ENCODE data around the gene TMEM50A. TPM values are rescaled to one million over a fixed set of nuclear protein-coding genes. Genes with fewer than 3 reads are reported as not detected.
A peak's percentile ranks its signal among the peaks of the same experiment; 100 is the strongest.

TMEM50A gene
- total and polyA plus RNA-seq, 2 donors (not counting 1 experiment from before 2014, with no cell fraction given): 141 to 186 TPM

- DNase-seq (ENCODE audit: low read depth in 2 of 2): no peak
- TF ChIP-seq, protein P1, sequence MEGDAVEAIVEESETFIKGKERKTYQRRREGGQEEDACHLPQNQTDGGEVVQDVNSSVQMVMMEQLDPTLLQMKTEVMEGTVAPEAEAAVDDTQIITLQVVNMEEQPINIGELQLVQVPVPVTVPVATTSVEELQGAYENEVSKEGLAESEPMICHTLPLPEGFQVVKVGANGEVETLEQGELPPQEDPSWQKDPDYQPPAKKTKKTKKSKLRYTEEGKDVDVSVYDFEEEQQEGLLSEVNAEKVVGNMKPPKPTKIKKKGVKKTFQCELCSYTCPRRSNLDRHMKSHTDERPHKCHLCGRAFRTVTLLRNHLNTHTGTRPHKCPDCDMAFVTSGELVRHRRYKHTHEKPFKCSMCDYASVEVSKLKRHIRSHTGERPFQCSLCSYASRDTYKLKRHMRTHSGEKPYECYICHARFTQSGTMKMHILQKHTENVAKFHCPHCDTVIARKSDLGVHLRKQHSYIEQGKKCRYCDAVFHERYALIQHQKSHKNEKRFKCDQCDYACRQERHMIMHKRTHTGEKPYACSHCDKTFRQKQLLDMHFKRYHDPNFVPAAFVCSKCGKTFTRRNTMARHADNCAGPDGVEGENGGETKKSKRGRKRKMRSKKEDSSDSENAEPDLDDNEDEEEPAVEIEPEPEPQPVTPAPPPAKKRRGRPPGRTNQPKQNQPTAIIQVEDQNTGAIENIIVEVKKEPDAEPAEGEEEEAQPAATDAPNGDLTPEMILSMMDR (conservative IDR thresholded peaks at IDR 0.05 in 1 of 2, IDR thresholded peaks at IDR 0.05 in 1 of 2; ENCODE audit: low read depth in 1 of 2, low read length in 2 of 2): no peak
- no peak for TF ChIP-seq EZH2 (IDR thresholded peaks at IDR 0.05; ENCODE audit: low read length, missing control alignments)
- H4K20me1 ChIP-seq (ENCODE audit: control insufficient read depth, extremely low read depth, insufficient read depth, low read length): no peaks in the 10 kb centered on the region
- peaks cover 2% of the 10 kb centered on the region for H3K36me3 ChIP-seq (ENCODE audit: control insufficient read depth, insufficient read depth, low read length)
- no peaks in the 10 kb centered on the region for H3K27me3 ChIP-seq (ENCODE audit: control insufficient read depth, insufficient read depth, low read length)
- H3K79me2 ChIP-seq (ENCODE audit: control insufficient read depth, insufficient read depth, low read length): no peaks in the 10 kb centered on the region
- no peaks in the 10 kb centered on the region for H3K9me3 ChIP-seq (ENCODE audit: control insufficient read depth, insufficient read depth, low read depth, low read length)
- no peak overlapping the region for H3K9ac ChIP-seq (ENCODE audit: insufficient read depth, low read length)
- H2AFZ ChIP-seq (ENCODE audit: low read length): no peak overlapping the region
- H3K4me1 ChIP-seq (ENCODE audit: control insufficient read depth, extremely low read depth, insufficient read depth, low read length): peaks cover 7% of the 10 kb centered on the region
- H3K4me2 ChIP-seq (ENCODE audit: extremely low read depth, insufficient read depth, low read length): no peak overlapping the region
- H3K27ac ChIP-seq (ENCODE audit: insufficient read depth, low read length): no peak overlapping the region
- no peak overlapping the region for H3K4me3 ChIP-seq (replicated peaks in 1 of 4; ENCODE audit: control extremely low read depth in 1 of 4, insufficient read depth in 1 of 4, low read depth in 3 of 4, low read length in 4 of 4)
Measured at GRCh38 chr1:25355841-25356395, 17.8 kb downstream of the TMEM50A start.

DNA sequence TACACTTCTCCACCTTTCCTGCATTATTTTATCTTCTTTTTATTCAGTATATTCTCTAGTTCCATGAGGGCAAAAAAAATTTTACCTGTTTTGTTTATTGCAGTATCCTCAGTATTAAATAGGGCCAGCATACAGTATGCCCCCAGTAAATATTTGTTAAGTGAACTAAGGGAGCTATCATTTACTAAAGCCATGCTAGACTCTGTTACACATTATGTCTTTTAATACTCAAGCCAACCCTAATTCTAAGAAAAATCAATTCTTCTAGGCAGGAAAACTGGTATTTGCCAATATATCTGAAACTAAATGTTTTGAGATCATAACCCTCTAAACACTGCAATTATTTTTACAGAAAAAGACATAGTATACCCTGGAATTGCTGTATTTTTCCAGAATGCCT is 18.3 kb downstream of the TMEM50A start:
- no peak overlapping the region for H2AFZ ChIP-seq (ENCODE audit: low read length)
- TF ChIP-seq, protein P1 (conservative IDR thresholded peaks at IDR 0.05 in 1 of 2, IDR thresholded peaks at IDR 0.05 in 1 of 2; ENCODE audit: low read depth in 1 of 2, low read length in 2 of 2): no peak
- no peak for TF ChIP-seq EZH2 (IDR thresholded peaks at IDR 0.05; ENCODE audit: low read length, missing control alignments)
- H3K36me3 ChIP-seq (ENCODE audit: control insufficient read depth, insufficient read depth, low read length): peaks cover 3% of the 10 kb centered on the region
- H3K9me3 ChIP-seq (ENCODE audit: control insufficient read depth, insufficient read depth, low read depth, low read length): no peaks in the 10 kb centered on the region
- H3K4me2 ChIP-seq (ENCODE audit: extremely low read depth, insufficient read depth, low read length): no peak overlapping the region
- peaks cover 11% of the 10 kb centered on the region for H3K4me1 ChIP-seq (ENCODE audit: control insufficient read depth, extremely low read depth, insufficient read depth, low read length)
- H3K4me3 ChIP-seq (replicated peaks in 1 of 4; ENCODE audit: control extremely low read depth in 1 of 4, insufficient read depth in 1 of 4, low read depth in 3 of 4, low read length in 4 of 4): no peak overlapping the region
- H3K27ac ChIP-seq (ENCODE audit: insufficient read depth, low read length): no peak overlapping the region
- no peaks in the 10 kb centered on the region for H3K79me2 ChIP-seq (ENCODE audit: control insufficient read depth, insufficient read depth, low read length)
- H3K9ac ChIP-seq (ENCODE audit: insufficient read depth, low read length): no peak overlapping the region
- H3K27me3 ChIP-seq (ENCODE audit: control insufficient read depth, insufficient read depth, low read length): no peaks in the 10 kb centered on the region
- H4K20me1 ChIP-seq (ENCODE audit: control insufficient read depth, extremely low read depth, insufficient read depth, low read length): no peaks in the 10 kb centered on the region
- DNase-seq (ENCODE audit: low read depth in 2 of 2): no peak

DNA sequence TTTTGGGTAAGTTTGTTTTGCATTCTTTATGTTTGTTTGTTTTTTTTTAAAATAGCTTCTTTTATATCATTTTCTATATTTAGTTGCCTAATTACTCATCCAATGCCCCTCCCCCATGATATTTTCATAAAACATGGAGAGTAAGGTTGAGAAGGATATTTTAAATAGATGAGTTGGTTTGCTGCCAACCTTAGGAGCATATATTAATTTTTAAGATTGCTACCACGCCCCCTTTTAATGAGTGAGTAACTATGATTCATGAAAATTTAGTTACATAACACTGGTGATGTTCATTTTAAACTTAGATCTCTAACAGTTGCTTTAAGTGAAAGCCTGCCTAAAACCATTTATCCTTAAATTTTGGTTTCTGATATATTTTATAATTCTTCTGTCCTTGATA is 18.7 kb downstream of the TMEM50A start:
- DNase-seq (ENCODE audit: low read depth in 2 of 2): peak; percentile 12 to 47
- Histone ChIP-seq H3K4me1 (ENCODE audit: control insufficient read depth, extremely low read depth, insufficient read depth, low read length) (peaks cover 16% of the 10 kb centered on the region), H3K4me3 (replicated peaks in 1 of 4; ENCODE audit: control extremely low read depth in 1 of 4, insufficient read depth in 1 of 4, low read depth in 3 of 4, low read length in 4 of 4) (no peak overlapping the region), H3K79me2 (ENCODE audit: control insufficient read depth, insufficient read depth, low read length) (no peaks in the 10 kb centered on the region), H3K27ac (ENCODE audit: insufficient read depth, low read length) (no peak overlapping the region), H3K9me3 (ENCODE audit: control insufficient read depth, insufficient read depth, low read depth, low read length) (no peaks in the 10 kb centered on the region), H2AFZ (ENCODE audit: low read length) (no peak overlapping the region), H3K27me3 (ENCODE audit: control insufficient read depth, insufficient read depth, low read length) (no peaks in the 10 kb centered on the region), H3K36me3 (ENCODE audit: control insufficient read depth, insufficient read depth, low read length) (peaks cover 5% of the 10 kb centered on the region), H4K20me1 (ENCODE audit: control insufficient read depth, extremely low read depth, insufficient read depth, low read length) (no peaks in the 10 kb centered on the region), H3K4me2 (ENCODE audit: extremely low read depth, insufficient read depth, low read length) (no peak overlapping the region), H3K9ac (ENCODE audit: insufficient read depth, low read length) (no peak overlapping the region)
- TF ChIP-seq, protein P1 (conservative IDR thresholded peaks at IDR 0.05 in 1 of 2, IDR thresholded peaks at IDR 0.05 in 1 of 2; ENCODE audit: low read depth in 1 of 2, low read length in 2 of 2): no peak
- no peak for TF ChIP-seq EZH2 (IDR thresholded peaks at IDR 0.05; ENCODE audit: low read length, missing control alignments)

Measured in fibroblast of lung (primary cell).